ENCODE measurements around the gene PROZ. TPM values are rescaled to one million over a fixed set of nuclear protein-coding genes. Genes with fewer than 3 reads are reported as not detected.
A peak's percentile ranks its signal among the peaks of the same experiment; 100 is the strongest.

Gene PROZ
- total and polyA plus RNA-seq, 9 of the 15 experiments (the other 6 are each of a cell fraction or from before 2014, with no cell fraction given) = not detected

- WGBS (ENCODE audit: insufficient coverage, low coverage, missing lambda C conversion rate) = 93% methylated on average over 2 of the region's 3 CpGs
- POLR2A ChIA-PET = no interaction called here
Observed at GRCh38 chr13:113167575-113167974, 9.1 kb downstream of the PROZ start.

GRCh38 chr13:113168211-113168610 is 9.8 kb downstream of the PROZ start:
- H3K9me1 ChIP-seq (ENCODE audit: control insufficient read depth, insufficient read depth, low read length) = no peaks in the 10 kb centered on the region
- H3K4me1 ChIP-seq (replicated peaks in 1 of 2; ENCODE audit: control insufficient read depth in 2 of 2, insufficient read depth in 2 of 2, low read length in 2 of 2) = peaks cover 0 to 9% of the 10 kb centered on the region in 2 experiments; a peak in 2 of 5 replicates
- WGBS (ENCODE audit: insufficient coverage, low coverage, missing lambda C conversion rate) = 98% methylated on average over 7 of the region's 7 CpGs
- intact Hi-C loops (cut with micrococcal nuclease) (no loop called here), in situ Hi-C loops (cut with MboI) (no loop called here)
- no peak overlapping the region for H3K4me3 ChIP-seq
- no peak overlapping the region for H3K4me2 ChIP-seq (ENCODE audit: insufficient read depth, low read length)
- TF ChIP-seq ZKSCAN1 (IDR thresholded peaks at IDR 0.05; ENCODE audit: low read depth, low read length) = no peak
- no peak for TF ChIP-seq ZNF76 (CRISPR knock-in tag; IDR thresholded peaks at IDR 0.05; ENCODE audit: borderline replicate concordance)
- TF ChIP-seq FIP1L1 (IDR thresholded peaks at IDR 0.05; ENCODE audit: low read depth, low read length, poor library complexity, severe bottlenecking) = no peak
- no peak for TF ChIP-seq HINFP (tag; conservative IDR thresholded peaks at IDR 0.05; ENCODE audit: low read depth)
- TF ChIP-seq ZFX (CRISPR knock-in tag; IDR thresholded peaks at IDR 0.05) = no peak
- no peaks in the 10 kb centered on the region for H3K79me2 ChIP-seq (ENCODE audit: control insufficient read depth, insufficient read depth, low read length)
- H2AFZ ChIP-seq (ENCODE audit: low read depth, low read length) = no peak overlapping the region
- H4K20me1 ChIP-seq (replicated peaks; ENCODE audit: control insufficient read depth, insufficient read depth, low read length) = no peaks in the 10 kb centered on the region
- POLR2A ChIA-PET = no interaction called here
- no peaks in the 10 kb centered on the region for H3K9me3 ChIP-seq (replicated peaks; ENCODE audit: control insufficient read depth, insufficient read depth, low read depth, low read length)
- BruUV-seq (replicated peaks) = no TSS peak
- peaks cover 19% of the 10 kb centered on the region; the same call in 2 of the 3 replicates for H3K36me3 ChIP-seq (ENCODE audit: control insufficient read depth, insufficient read depth, low read length)
- DNase-seq (ENCODE audit: extremely low read depth in 1 of 4, low spot score in 3 of 4) = no peak
- no peak overlapping the region for H3K9ac ChIP-seq (ENCODE audit: insufficient read depth in 1 of 2, low read depth in 2 of 2, low read length in 2 of 2)
- FAIRE-seq = no peak
- CTCF ChIA-PET (ENCODE audit: low intra/inter-chr PET ratio) = no interaction called here
- no peak overlapping the region for H3K27ac ChIP-seq (ENCODE audit: extremely low read depth, low read depth, low read length)
- H3K27me3 ChIP-seq (ENCODE audit: control insufficient read depth in 2 of 2, insufficient read depth in 2 of 2, low read length in 2 of 2) = no peaks in the 10 kb centered on the region
- no peak for ATAC-seq

More at GRCh38 chr13:113167575-113167974, 9.1 kb downstream of the PROZ start:
- Histone ChIP-seq H2AFZ (ENCODE audit: low read depth, low read length) (no peak overlapping the region), H3K79me2 (ENCODE audit: control insufficient read depth, insufficient read depth, low read length) (no peaks in the 10 kb centered on the region), H3K4me2 (ENCODE audit: insufficient read depth, low read length) (no peak overlapping the region), H4K20me1 (replicated peaks; ENCODE audit: control insufficient read depth, insufficient read depth, low read length) (no peaks in the 10 kb centered on the region), H3K27ac (ENCODE audit: extremely low read depth, low read depth, low read length) (no peak overlapping the region), H3K9me3 (replicated peaks; ENCODE audit: control insufficient read depth, insufficient read depth, low read depth, low read length) (no peaks in the 10 kb centered on the region), H3K4me3 (no peak overlapping the region), H3K27me3 (ENCODE audit: control insufficient read depth in 2 of 2, insufficient read depth in 2 of 2, low read length in 2 of 2) (no peaks in the 10 kb centered on the region), H3K36me3 (ENCODE audit: control insufficient read depth, insufficient read depth, low read length) (peaks cover 19% of the 10 kb centered on the region; the same call in 2 of the 3 replicates), H3K9ac (ENCODE audit: insufficient read depth in 1 of 2, low read depth in 2 of 2, low read length in 2 of 2) (no peak overlapping the region), H3K4me1 (replicated peaks in 1 of 2; ENCODE audit: control insufficient read depth in 2 of 2, insufficient read depth in 2 of 2, low read length in 2 of 2) (peaks cover 0 to 11% of the 10 kb centered on the region in 2 experiments; a peak in 2 of 5 replicates), H3K9me1 (ENCODE audit: control insufficient read depth, insufficient read depth, low read length) (no peaks in the 10 kb centered on the region)
- intact Hi-C loops (cut with micrococcal nuclease) = no loop called here
- TF ChIP-seq GATAD2A (IDR thresholded peaks at IDR 0.05) = no peak
- peak; percentile 99 for TF ChIP-seq ZNF507 (tag; conservative IDR thresholded peaks at IDR 0.05)
- TF ChIP-seq ZNF354B (CRISPR knock-in tag; IDR thresholded peaks at IDR 0.05) = peak; percentile 84
- BruUV-seq (replicated peaks) = no TSS peak
- ATAC-seq = no peak
- FAIRE-seq = no peak
- in situ Hi-C loops (cut with MboI) = no loop called here
- CTCF ChIA-PET (ENCODE audit: low intra/inter-chr PET ratio) = no interaction called here
- DNase-seq (ENCODE audit: extremely low read depth in 1 of 4, low spot score in 3 of 4) = no peak

All from K562 (cell line).